Measurements from ENCODE around the gene FAM81B.

The FAM81B gene

GRCh38 chr5:95403996-95404395 is 12.8 kb downstream of the FAM81B start:
- no peak for DNase-seq

GRCh38 chr5:95406426-95407090 is 15.4 kb downstream of the FAM81B start:
- no peak for DNase-seq

- DNase-seq: no peak
Measured at GRCh38 chr5:95410279-95410678, 19.1 kb downstream of the FAM81B start.

GRCh38 chr5:95411474-95411873 is 20.3 kb downstream of the FAM81B start:
- no peak for DNase-seq

- no peak for DNase-seq
Measured at GRCh38 chr5:95414451-95414850, 23.3 kb downstream of the FAM81B start.

- DNase-seq: no peak
Measured at GRCh38 chr5:95417971-95418370, 26.8 kb downstream of the FAM81B start.

- DNase-seq: no peak
Measured at GRCh38 chr5:95422838-95423237, 31.7 kb downstream of the FAM81B start.

GRCh38 chr5:95424016-95424415 is 32.9 kb downstream of the FAM81B start:
- DNase-seq: no peak

GRCh38 chr5:95424526-95424925 is 33.4 kb downstream of the FAM81B start:
- DNase-seq: no peak

GRCh38 chr5:95426227-95426626 is 35.1 kb downstream of the FAM81B start:
- DNase-seq: no peak

- DNase-seq: no peak
Measured at GRCh38 chr5:95432779-95433178, 41.6 kb downstream of the FAM81B start.

GRCh38 chr5:95439801-95440493 is 48.8 kb downstream of the FAM81B start:
- DNase-seq: no peak

- no peak for DNase-seq
Measured at GRCh38 chr5:95440825-95441224, 49.7 kb downstream of the FAM81B start.

GRCh38 chr5:95441636-95442035 is 50.5 kb downstream of the FAM81B start:
- no peak for DNase-seq

- DNase-seq: no peak
Measured at GRCh38 chr5:95445442-95445841, 54.3 kb downstream of the FAM81B start.

- DNase-seq: no peak
Measured at GRCh38 chr5:95445995-95446394, 54.8 kb downstream of the FAM81B start.

- no peak for DNase-seq
Measured at GRCh38 chr5:95446560-95447221, 55.5 kb downstream of the FAM81B start.

GRCh38 chr5:95447961-95448360 is 56.8 kb downstream of the FAM81B start:
- no peak for DNase-seq

GRCh38 chr5:95448789-95449188 is 57.6 kb downstream of the FAM81B start:
- no peak for DNase-seq

- DNase-seq: no peak
Measured at GRCh38 chr5:95449460-95449859, 58.3 kb downstream of the FAM81B start.

- DNase-seq: no peak
Measured at GRCh38 chr5:95454536-95454935, 63.4 kb downstream of the FAM81B start.

- no peak for DNase-seq
Measured at GRCh38 chr5:95460665-95461064, 69.5 kb downstream of the FAM81B start.

- no peak for DNase-seq
Measured at GRCh38 chr5:95471487-95471886, 80.3 kb downstream of the FAM81B start.

GRCh38 chr5:95471942-95472341 is 80.8 kb downstream of the FAM81B start:
- DNase-seq: no peak

All from hippocampal formation (tissue), 2 donors.